ENCODE results near the gene SIGMAR1.

DNA sequence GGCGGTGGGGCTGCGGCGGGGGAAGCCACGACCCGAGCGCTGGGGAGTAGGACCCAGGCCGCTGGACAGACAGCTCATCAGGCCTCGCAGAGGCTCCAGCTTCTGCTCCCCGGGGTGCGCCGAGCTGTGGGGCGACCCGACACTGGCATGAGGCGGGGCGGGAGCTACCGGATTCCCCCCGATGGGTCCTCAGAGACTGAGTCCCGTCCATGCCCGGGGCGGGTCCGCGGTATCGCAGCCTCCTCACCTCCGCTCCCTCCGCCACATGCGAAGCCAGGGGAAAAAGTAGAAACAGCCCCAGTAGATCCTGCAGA lies 27.4 kb upstream of the SIGMAR1 start:
- TF ChIP-seq, protein P1, sequence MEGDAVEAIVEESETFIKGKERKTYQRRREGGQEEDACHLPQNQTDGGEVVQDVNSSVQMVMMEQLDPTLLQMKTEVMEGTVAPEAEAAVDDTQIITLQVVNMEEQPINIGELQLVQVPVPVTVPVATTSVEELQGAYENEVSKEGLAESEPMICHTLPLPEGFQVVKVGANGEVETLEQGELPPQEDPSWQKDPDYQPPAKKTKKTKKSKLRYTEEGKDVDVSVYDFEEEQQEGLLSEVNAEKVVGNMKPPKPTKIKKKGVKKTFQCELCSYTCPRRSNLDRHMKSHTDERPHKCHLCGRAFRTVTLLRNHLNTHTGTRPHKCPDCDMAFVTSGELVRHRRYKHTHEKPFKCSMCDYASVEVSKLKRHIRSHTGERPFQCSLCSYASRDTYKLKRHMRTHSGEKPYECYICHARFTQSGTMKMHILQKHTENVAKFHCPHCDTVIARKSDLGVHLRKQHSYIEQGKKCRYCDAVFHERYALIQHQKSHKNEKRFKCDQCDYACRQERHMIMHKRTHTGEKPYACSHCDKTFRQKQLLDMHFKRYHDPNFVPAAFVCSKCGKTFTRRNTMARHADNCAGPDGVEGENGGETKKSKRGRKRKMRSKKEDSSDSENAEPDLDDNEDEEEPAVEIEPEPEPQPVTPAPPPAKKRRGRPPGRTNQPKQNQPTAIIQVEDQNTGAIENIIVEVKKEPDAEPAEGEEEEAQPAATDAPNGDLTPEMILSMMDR (IDR thresholded peaks at IDR 0.05): no peak
- TF ChIP-seq EP300 (IDR thresholded peaks at IDR 0.05) (no peak), POLR2AphosphoS5 (IDR thresholded peaks at IDR 0.05) (no peak), POLR2A (IDR thresholded peaks at IDR 0.05) (no peak)

Measured in upper lobe of left lung (tissue), 4 donors.